Mesenchymal stem cell (in vitro differentiated cells and primary cell): Measurements from ENCODE around the gene KIF5B.
"Not testable (repeated sequence)": the region's sequence is repeated elsewhere in the genome, so short reads cannot be mapped to it uniquely, and the experiment has no call there.

ENCODE experiments used
- DNase-seq: peaks from one replicate; pipeline ENCODE4 v3.0.0-alpha.2; 2013
- H2AFZ ChIP-seq: one replicate; pipeline ENCODE4 v1.6.1; 2013; ENCODE audit warnings: low read depth, mild to moderate bottlenecking, control low read depth, inconsistent platforms, low read length, moderate library complexity
- H2AK5ac ChIP-seq: 2 replicates; pipeline ENCODE4 v1.6.1; 2013; ENCODE audit warnings: low read length, moderate library complexity, mild to moderate bottlenecking, inconsistent platforms; ENCODE audit not compliant: severe bottlenecking
- H2BK120ac ChIP-seq: one replicate; pipeline ENCODE4 v1.6.1; 2013; ENCODE audit warnings: low read depth, mild to moderate bottlenecking, inconsistent platforms, low read length, moderate library complexity
- H2BK12ac ChIP-seq, 2 experiments: one replicate each; pipeline ENCODE4 v1.6.1; 2013; ENCODE audit warnings: inconsistent platforms in 2 of 2, low read length in 2 of 2, mild to moderate bottlenecking in 2 of 2, moderate library complexity in 2 of 2, control low read depth in 1 of 2
- H2BK15ac ChIP-seq: one replicate; pipeline ENCODE4 v1.6.1; 2013; ENCODE audit warnings: mild to moderate bottlenecking, low read depth, inconsistent platforms; ENCODE audit not compliant: poor library complexity, severe bottlenecking
- H2BK5ac ChIP-seq: 2 replicates; pipeline ENCODE4 v1.6.1; 2013; ENCODE audit warnings: low read depth, mild to moderate bottlenecking, low read length, control low read depth, inconsistent platforms; ENCODE audit not compliant: poor library complexity, severe bottlenecking
- H3K14ac ChIP-seq, 2 experiments: one replicate each; pipeline ENCODE4 v1.6.1; 2013; ENCODE audit warnings: inconsistent platforms in 2 of 2, low read length in 2 of 2, control low read depth in 1 of 2, mild to moderate bottlenecking in 1 of 2, moderate library complexity in 1 of 2
- H3K18ac ChIP-seq, 2 experiments: one replicate each; pipeline ENCODE4 v1.6.1; 2013; ENCODE audit warnings: inconsistent platforms in 2 of 2, low read length in 2 of 2, control low read depth in 1 of 2, low read depth in 1 of 2, mild to moderate bottlenecking in 1 of 2
- H3K23ac ChIP-seq, 2 experiments: one replicate each; pipeline ENCODE4 v1.6.1; 2013; ENCODE audit warnings: inconsistent platforms in 2 of 2, low read length in 2 of 2, mild to moderate bottlenecking in 2 of 2, moderate library complexity in 2 of 2, control low read depth in 1 of 2
- H3K27ac ChIP-seq: 2 replicates; pipeline ENCODE4 v1.5.1; 2013; ENCODE audit warnings: mild to moderate bottlenecking, moderate library complexity, low read length, control low read depth, inconsistent platforms; ENCODE audit not compliant: poor library complexity, severe bottlenecking
- H3K27me3 ChIP-seq, 2 experiments: 2 replicates each; pipeline versions ENCODE4 v1.6.1 to v1.7.0; 2013; ENCODE audit warnings: low read length in 2 of 2, mild to moderate bottlenecking in 2 of 2, moderate library complexity in 2 of 2, control low read depth in 1 of 2, inconsistent platforms in 1 of 2; ENCODE audit not compliant: control insufficient read depth in 1 of 2, insufficient read depth in 1 of 2
- H3K36me3 ChIP-seq, 2 experiments: 2 replicates each; pipeline versions ENCODE4 v1.6.1 to v1.7.0; 2013; ENCODE audit warnings: low read length in 2 of 2, control low read depth in 1 of 2, inconsistent platforms in 1 of 2, low read depth in 1 of 2, mild to moderate bottlenecking in 1 of 2; ENCODE audit not compliant: insufficient read depth in 2 of 2, control insufficient read depth in 1 of 2
- H3K4ac ChIP-seq, 2 experiments: one replicate each; pipeline ENCODE4 v1.6.1; 2013; ENCODE audit warnings: inconsistent platforms in 2 of 2, low read length in 2 of 2, mild to moderate bottlenecking in 2 of 2, moderate library complexity in 2 of 2, control low read depth in 1 of 2, low read depth in 1 of 2
- H3K4me1 ChIP-seq: 2 replicates; pipeline ENCODE4 v1.6.1; 2013; ENCODE audit warnings: low read depth, low read length, control low read depth; ENCODE audit not compliant: control insufficient read depth, insufficient read depth
- H3K4me2 ChIP-seq: 2 replicates; pipeline ENCODE4 v1.6.1; 2013; ENCODE audit warnings: low read length, mild to moderate bottlenecking, inconsistent platforms; ENCODE audit not compliant: poor library complexity, severe bottlenecking
- H3K4me3 ChIP-seq, 2 experiments: 2 replicates each; pipeline versions ENCODE4 v1.5.1 to v1.7.0; 2013; ENCODE audit warnings: low read length in 2 of 2, mild to moderate bottlenecking in 2 of 2, control low read depth in 1 of 2, low read depth in 1 of 2; ENCODE audit not compliant: insufficient read depth in 1 of 2
- H3K79me1 ChIP-seq: replicated peaks from 2 replicates; pipeline ENCODE4 v1.6.1; 2013; ENCODE audit warnings: mild to moderate bottlenecking, control low read depth, low read length, inconsistent platforms; ENCODE audit not compliant: poor library complexity, severe bottlenecking
- H3K9ac ChIP-seq: 2 replicates; pipeline ENCODE4 v1.7.0; 2013; ENCODE audit warnings: mild to moderate bottlenecking, low read length, moderate library complexity
- H3K9me3 ChIP-seq: 2 replicates; pipeline ENCODE4 v1.7.0; 2013; ENCODE audit warnings: mild to moderate bottlenecking, low read length; ENCODE audit not compliant: control insufficient read depth
- H4K8ac ChIP-seq: one replicate; pipeline ENCODE4 v1.6.1; 2013; ENCODE audit warnings: inconsistent platforms, mild to moderate bottlenecking, low read length, moderate library complexity
- H4K91ac ChIP-seq: one replicate; pipeline ENCODE4 v1.6.1; 2013; ENCODE audit warnings: mild to moderate bottlenecking, low read length, inconsistent platforms
- whole genome bisulfite sequencing: methylation state at CpG from one replicate; pipeline ENCODE4 v1.1.7; 2013; ENCODE audit warnings: mixed read lengths; 5-methylcytosine and 5-hydroxymethylcytosine counted together

The KIF5B gene

DNA sequence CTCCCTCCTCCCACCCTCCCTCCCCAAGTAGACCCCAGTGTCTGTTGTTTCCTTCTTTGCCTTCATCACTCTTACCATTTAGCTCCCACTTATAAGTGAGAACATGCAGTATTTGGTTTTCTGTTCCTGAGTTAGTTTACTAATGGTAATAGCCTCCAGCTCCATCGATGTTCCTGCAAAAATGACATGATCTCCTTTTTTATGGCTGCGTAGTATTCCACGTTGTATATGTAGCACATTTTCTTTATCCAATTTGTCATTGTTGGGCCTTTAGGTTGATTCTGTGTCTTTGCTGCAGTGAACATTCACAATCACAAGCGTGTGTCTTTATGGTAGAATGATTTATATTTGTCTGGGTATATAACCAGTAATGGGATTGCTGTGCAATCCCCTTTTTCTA lies 75.8 kb downstream of the KIF5B start:
- Histone ChIP-seq H2BK15ac (no peak overlapping the region), H2BK12ac (no peak overlapping the region), H2AK5ac (no peak overlapping the region), H3K14ac (no peak overlapping the region), H3K4me1 (no peaks in the 10 kb centered on the region), H3K18ac (no peak overlapping the region), H3K36me3 (no peaks in the 10 kb centered on the region), H2AFZ (no peak overlapping the region), H4K91ac (no peak overlapping the region), H3K23ac (no peak overlapping the region), H3K4me3 (no peak overlapping the region), H2BK5ac (no peak overlapping the region), H3K27me3 (no peaks in the 10 kb centered on the region), H3K4ac (no peak overlapping the region), H3K9ac (no peak overlapping the region), H3K79me1 (no peaks in the 10 kb centered on the region), H2BK120ac (no peak overlapping the region), H3K9me3 (no peaks in the 10 kb centered on the region), H3K27ac (no peak overlapping the region), H4K8ac (no peak overlapping the region), H3K4me2 (no peak overlapping the region)
- WGBS = 97% methylated on average over 4 of the region's 4 CpGs
- DNase-seq = no peak

DNA sequence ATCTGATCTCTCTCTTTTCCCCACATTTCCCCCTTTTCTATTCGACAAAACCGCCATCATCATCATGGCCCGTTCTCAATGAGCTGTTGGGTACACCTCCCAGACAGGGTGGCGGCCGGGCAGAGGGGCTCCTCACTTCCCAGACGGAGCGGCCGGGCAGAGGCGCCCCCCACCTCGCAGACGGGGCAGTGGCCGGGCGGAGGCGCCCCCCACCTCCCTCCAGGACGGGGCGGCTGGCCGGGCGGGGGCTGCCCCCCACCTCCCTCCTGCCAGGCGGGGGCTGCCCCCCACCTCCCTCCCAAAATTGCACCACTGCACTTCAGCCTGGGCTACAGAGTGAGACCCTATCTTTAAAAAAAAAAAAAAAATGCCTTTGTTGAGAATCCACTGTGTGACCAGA lies 77.2 kb downstream of the KIF5B start:
- not testable (repeated sequence) for H3K27ac ChIP-seq, H3K18ac ChIP-seq, H4K91ac ChIP-seq, H3K9me3 ChIP-seq, H2BK15ac ChIP-seq, H2AFZ ChIP-seq, H4K8ac ChIP-seq, H2BK5ac ChIP-seq, H3K14ac ChIP-seq, H3K4me3 ChIP-seq, H3K23ac ChIP-seq, H2BK12ac ChIP-seq, H3K27me3 ChIP-seq, H2AK5ac ChIP-seq, H3K4me2 ChIP-seq, H3K79me1 ChIP-seq, H3K4ac ChIP-seq, DNase-seq, H3K9ac ChIP-seq, H3K36me3 ChIP-seq, H3K4me1 ChIP-seq, H2BK120ac ChIP-seq
- WGBS = 98% methylated on average over 13 of the region's 19 CpGs

GRCh38 chr10:31978156-31978483 lies 78.1 kb downstream of the KIF5B start:
- peak overlapping the region; percentile 41 for H3K9ac ChIP-seq
- H3K4me1 ChIP-seq = peaks cover 4% of the 10 kb centered on the region
- no peak overlapping the region for H3K14ac ChIP-seq
- H2AK5ac ChIP-seq = no peak overlapping the region
- H3K4me3 ChIP-seq = no peak overlapping the region
- no peaks in the 10 kb centered on the region for H3K27me3 ChIP-seq
- H3K9me3 ChIP-seq = no peaks in the 10 kb centered on the region
- WGBS = 50% methylated on average over 2 of the region's 2 CpGs
- H3K18ac ChIP-seq = no peak overlapping the region
- no peak overlapping the region for H2BK5ac ChIP-seq
- no peak overlapping the region for H4K8ac ChIP-seq
- H2BK15ac ChIP-seq = no peak overlapping the region
- H3K79me1 ChIP-seq = no peaks in the 10 kb centered on the region
- no peak overlapping the region for H3K4me2 ChIP-seq
- H3K36me3 ChIP-seq = no peaks in the 10 kb centered on the region
- H3K4ac ChIP-seq = no peak overlapping the region
- H3K27ac ChIP-seq = no peak overlapping the region
- no peak overlapping the region for H2BK12ac ChIP-seq
- no peak overlapping the region for H3K23ac ChIP-seq
- no peak for DNase-seq
- no peak overlapping the region for H2BK120ac ChIP-seq
- H4K91ac ChIP-seq = no peak overlapping the region
- no peak overlapping the region for H2AFZ ChIP-seq

DNA sequence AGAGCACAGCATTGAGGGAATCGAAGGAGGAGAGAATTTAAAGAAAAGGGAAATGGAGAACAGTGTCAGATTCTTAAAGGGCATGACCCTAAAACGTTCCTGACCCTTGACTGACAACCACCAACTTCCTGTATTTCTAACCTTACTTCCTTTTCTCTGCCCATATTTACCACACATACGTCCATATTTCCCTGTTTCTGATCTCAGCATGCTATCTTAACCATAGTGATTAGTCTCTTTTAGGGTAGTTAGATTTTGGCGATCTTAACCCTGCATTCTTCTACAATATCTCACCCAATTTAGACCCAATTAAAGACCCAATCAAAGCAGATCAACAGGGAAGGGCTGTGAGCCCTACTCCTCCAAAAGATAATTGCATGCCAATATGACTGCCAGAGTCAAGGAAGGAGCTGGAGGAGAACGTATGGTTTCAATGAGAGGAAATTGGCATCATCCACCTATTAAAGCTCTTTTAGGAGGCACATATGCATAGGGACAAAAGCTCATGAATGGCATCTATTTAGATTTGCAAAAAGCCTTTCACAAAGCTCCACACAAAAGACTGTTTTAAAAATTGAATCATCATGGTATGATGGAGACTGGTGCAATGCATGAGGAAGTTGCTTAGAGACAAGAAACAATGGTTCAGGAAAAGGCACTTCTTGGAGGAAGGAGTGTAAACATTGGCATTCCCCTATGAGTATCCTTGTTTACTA lies 78.6 kb downstream of the KIF5B start:
- no peak overlapping the region for H4K91ac ChIP-seq

More for the DNA sequence above, 78.6 kb downstream of the KIF5B start:
- Histone ChIP-seq H3K18ac (no peak overlapping the region), H2BK120ac (no peak overlapping the region), H3K14ac (no peak overlapping the region), H3K4ac (no peak overlapping the region), H4K8ac (no peak overlapping the region), H3K79me1 (no peaks in the 10 kb centered on the region), H2BK5ac (no peak overlapping the region), H3K9ac (peak overlapping the region; percentile 41), H3K4me2 (no peak overlapping the region), H2BK12ac (no peak overlapping the region), H2AFZ (no peak overlapping the region), H2AK5ac (no peak overlapping the region), H3K27ac (no peak overlapping the region), H3K36me3 (no peaks in the 10 kb centered on the region), H3K4me3 (no peak overlapping the region), H3K23ac (no peak overlapping the region), H3K4me1 (peaks cover 4% of the 10 kb centered on the region), H3K9me3 (no peaks in the 10 kb centered on the region), H3K27me3 (no peaks in the 10 kb centered on the region), H2BK15ac (no peak overlapping the region)
- WGBS = 81% methylated on average over 5 of the region's 5 CpGs
- peak; percentile 74 for DNase-seq
